SK-N-SH (cell line): Measurements from ENCODE around the gene MAPK11. TPM values are rescaled to one million over a fixed set of nuclear protein-coding genes. Genes with fewer than 3 reads are reported as not detected.

ENCODE experiments used
- CTCF ChIA-PET: fragments of 300-600, 350-600 bp; formaldehyde crosslinking; extraction: SDS; loops from one replicate; lab custom pipeline; 2021; lab: Yijun Ruan, JAX
- POLR2A ChIA-PET: fragments of 350-600 bp; sonication (Branson Sonifier 250); formaldehyde crosslinking; extraction: SDS; loops from one replicate; lab custom pipeline; 2020; ENCODE audit warnings: antibody characterized with exemption, inconsistent platforms; lab: Yijun Ruan, JAX
- DNase-seq: peaks from one replicate; pipeline ENCODE4 v3.0.0; 2012
- H2AFZ ChIP-seq: fragments of 200-600 bp; sonication (generic); 2 replicates; pipeline ENCODE4 v1.8.1; 2016; ENCODE audit warnings: antibody characterized with exemption, mild to moderate bottlenecking, low read depth
- H3F3A ChIP-seq: fragments of 200-600 bp; sonication (generic); replicated peaks from 2 replicates; pipeline ENCODE3; 2016; ENCODE audit warnings: antibody characterized with exemption, mild to moderate bottlenecking; ENCODE audit not compliant: insufficient read depth
- H3K27ac ChIP-seq, 2 experiments: fragments of 200-500 bp in 1 of 2; fragments of 200-600 bp in 1 of 2; sonication (Bioruptor generic) in 1 of 2; sonication (generic), shearing (Covaris generic) in 1 of 2; 2 replicates each; pipeline versions ENCODE4 v1.5.1 to v1.6.1; 2014 to 2016; ENCODE audit warnings: low read depth in 2 of 2, inconsistent platforms in 1 of 2, low read length in 1 of 2, mild to moderate bottlenecking in 1 of 2, mixed read lengths in 1 of 2
- H3K27me3 ChIP-seq: fragments of 200-600 bp; sonication (generic), shearing (Covaris generic); 2 replicates; pipeline ENCODE4 v1.6.1; 2016; ENCODE audit warnings: mixed run types; ENCODE audit not compliant: insufficient read depth
- H3K36me3 ChIP-seq, 2 experiments: fragments of 200-500 bp in 1 of 2; fragments of 200-600 bp in 1 of 2; sonication (Bioruptor generic) in 1 of 2; sonication (generic) in 1 of 2; replicated peaks in 1 of 2; 2 replicates each; pipeline versions ENCODE3 to v1.5.1; 2014 to 2016; ENCODE audit warnings: low read length in 1 of 2, mild to moderate bottlenecking in 1 of 2; ENCODE audit not compliant: insufficient read depth in 2 of 2, control insufficient read depth in 1 of 2
- H3K4me1 ChIP-seq, 2 experiments: fragments of 200-500 bp in 1 of 2; fragments of 200-600 bp in 1 of 2; sonication (Bioruptor generic) in 1 of 2; sonication (generic), shearing (Covaris generic) in 1 of 2; 2 replicates each; pipeline versions ENCODE4 v1.5.1 to v1.6.1; 2014 to 2016; ENCODE audit warnings: low read depth in 1 of 2, low read length in 1 of 2, mixed run types in 1 of 2; ENCODE audit not compliant: insufficient read depth in 2 of 2, control insufficient read depth in 1 of 2
- H3K4me2 ChIP-seq: fragments of 200-600 bp; sonication (generic), shearing (Covaris generic); 2 replicates; pipeline ENCODE4 v1.6.1; 2017; ENCODE audit warnings: mixed run types
- H3K4me3 ChIP-seq, 2 experiments: fragments of 200-500 bp in 1 of 2; fragments of 200-600 bp in 1 of 2; sonication (Bioruptor generic) in 1 of 2; sonication (generic), shearing (Covaris generic) in 1 of 2; 2 replicates each; pipeline versions ENCODE4 v1.5.1 to v1.8.1; 2014 to 2016; ENCODE audit warnings: low read depth in 2 of 2, inconsistent platforms in 1 of 2, low read length in 1 of 2, mild to moderate bottlenecking in 1 of 2, mixed read lengths in 1 of 2, moderate library complexity in 1 of 2
- H3K79me2 ChIP-seq: fragments of 200-600 bp; sonication (generic); 2 replicates; pipeline ENCODE4 v1.8.1; 2017; ENCODE audit warnings: mild to moderate bottlenecking; ENCODE audit not compliant: insufficient read depth
- H3K9ac ChIP-seq: fragments of 200-600 bp; sonication (generic); 2 replicates; pipeline ENCODE4 v1.6.1; 2017; ENCODE audit warnings: mixed run types
- H3K9me2 ChIP-seq: fragments of 200-600 bp; sonication (generic); 2 replicates; pipeline ENCODE4 v1.6.1; 2017; ENCODE audit warnings: mixed run types
- H3K9me3 ChIP-seq: fragments of 200-600 bp; sonication (generic); 2 replicates; pipeline ENCODE4 v1.6.1; 2017; ENCODE audit warnings: mixed run types, mild to moderate bottlenecking, moderate library complexity
- H4K20me1 ChIP-seq: fragments of 200-600 bp; sonication (generic); 2 replicates; pipeline ENCODE4 v1.6.1; 2017; ENCODE audit warnings: mild to moderate bottlenecking, mixed run types; ENCODE audit not compliant: insufficient read depth
- CHD2 ChIP-seq: fragments of 150-350 bp; IDR thresholded peaks from 2 replicates; pipeline ENCODE4 v1.6.1; 2018; ENCODE audit warnings: low read length; ENCODE audit not compliant: partially characterized antibody
- ELF1 ChIP-seq: IDR thresholded peaks from 2 replicates; pipeline ENCODE4 v1.4.0; 2012
- FOXJ3 ChIP-seq: sonication (generic); formaldehyde crosslinking; IDR thresholded peaks from 2 replicates; pipeline ENCODE4 v1.5.1; 2020; ENCODE audit warnings: mild to moderate bottlenecking, missing genetic modification reagents
- GABPA ChIP-seq: IDR thresholded peaks from 2 replicates; pipeline ENCODE4 v1.4.0; 2012; ENCODE audit warnings: low read depth, mild to moderate bottlenecking
- IRF3 ChIP-seq: fragments of 150-350 bp; IDR thresholded peaks from 2 replicates; pipeline ENCODE4 v1.6.1; 2016; ENCODE audit warnings: mild to moderate bottlenecking, low read depth, low read length
- MEF2A ChIP-seq: IDR thresholded peaks from 2 replicates; pipeline ENCODE4 v1.4.0; 2012; ENCODE audit warnings: low read depth, borderline replicate concordance
- MXI1 ChIP-seq: IDR thresholded peaks from 2 replicates; pipeline ENCODE4 v1.6.1; 2012; ENCODE audit warnings: mild to moderate bottlenecking, low read depth, low read length, improper control_type of control experiment
- NFIC ChIP-seq: IDR thresholded peaks from 2 replicates; pipeline ENCODE4 v1.4.0; 2012; ENCODE audit warnings: borderline replicate concordance
- NRF1 ChIP-seq: IDR thresholded peaks from 2 replicates; pipeline ENCODE4 v1.6.1; 2012; ENCODE audit warnings: low read depth, mild to moderate bottlenecking, low read length
- RAD21 ChIP-seq: IDR thresholded peaks from 2 replicates; pipeline ENCODE4 v1.6.1; 2012; ENCODE audit warnings: mild to moderate bottlenecking, low read length
- RXRA ChIP-seq: IDR thresholded peaks from 2 replicates; pipeline ENCODE4 v1.4.0; 2012; ENCODE audit warnings: low read depth, mild to moderate bottlenecking, borderline replicate concordance
- SIN3A ChIP-seq: IDR thresholded peaks from 2 replicates; pipeline ENCODE4 v1.6.1; 2012; ENCODE audit warnings: low read depth, mild to moderate bottlenecking, low read length, moderate library complexity, borderline replicate concordance
- SMC3 ChIP-seq: IDR thresholded peaks from 2 replicates; pipeline ENCODE4 v1.6.1; 2012; ENCODE audit warnings: low read depth, low read length, improper control_type of control experiment
- TAF1 ChIP-seq: IDR thresholded peaks from 2 replicates; pipeline ENCODE4 v1.6.1; 2012; ENCODE audit warnings: low read depth, mild to moderate bottlenecking, low read length, moderate library complexity, borderline replicate concordance
- TCF12 ChIP-seq: IDR thresholded peaks from 2 replicates; pipeline ENCODE4 v1.4.0; 2012
- USF2 ChIP-seq: fragments of 150-350 bp; IDR thresholded peaks from 2 replicates; pipeline ENCODE4 v1.6.1; 2017; ENCODE audit warnings: antibody characterized with exemption, low read length, low read depth, borderline replicate concordance
- YY1 ChIP-seq: IDR thresholded peaks from 2 replicates; pipeline ENCODE4 v1.4.0; 2012; ENCODE audit warnings: low read depth, mild to moderate bottlenecking
- WGBS: methylation state at CpG from one replicate; pipeline ENCODE4 v1.1.6; 2017; ENCODE audit warnings: low lambda C conversion rate; 5-methylcytosine and 5-hydroxymethylcytosine counted together
- polyA plus RNA-seq, 3 experiments: library from polyadenylated mRNA; depleted of rRNA; stranded (reverse); fragments of >200 nt; gene quantifications; 2 replicates each; pipeline ENCODE4 v1.2.3, GENCODE V29; 2012
- TF ChIP-seq, protein P1 (sequence below): IDR thresholded peaks from 2 replicates; pipeline ENCODE4 v1.6.1; 2012; ENCODE audit warnings: mild to moderate bottlenecking, low read depth, low read length, moderate library complexity
- TF ChIP-seq, protein P2 (sequence below): IDR thresholded peaks from 2 replicates; pipeline ENCODE4 v1.4.0; 2012; ENCODE audit warnings: low read depth, borderline replicate concordance
- TF ChIP-seq, protein P3 (sequence below): IDR thresholded peaks from 2 replicates; pipeline ENCODE4; 2012

The MAPK11 gene
- polyA plus RNA-seq, 1 of the 3 experiments (the other 2 are of a cell fraction) = 36.0 TPM

DNA sequence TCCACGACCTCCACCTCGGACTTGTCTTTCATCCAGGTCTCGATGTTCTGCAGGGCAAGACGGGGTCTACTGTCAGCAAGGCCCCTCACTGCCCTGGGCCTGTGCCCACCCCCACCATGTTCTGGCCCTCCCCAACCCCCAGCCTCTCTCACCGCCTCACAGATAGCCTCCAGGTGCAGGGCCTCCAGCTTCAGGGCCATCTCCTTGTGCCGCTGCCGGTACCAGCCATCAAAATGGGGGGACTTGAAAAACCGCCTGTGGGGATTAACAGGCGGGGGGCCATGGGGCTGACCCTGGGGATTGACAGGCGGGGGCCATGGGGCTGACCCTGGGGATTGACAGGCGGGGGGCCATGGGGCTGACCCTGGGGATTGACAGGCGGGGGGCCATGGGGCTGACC lies 42.2 kb upstream of the MAPK11 start:
- ChIA-PET CTCF (interaction anchor here (1.4 kb wide), 1 partner anchor 10 kb away, joined by 4 read pairs; no protein-coding TSS in a partner anchor), POLR2A (no interaction called here)
- Histone ChIP-seq H3K27ac (no peak overlapping the region), H3K9ac (no peak overlapping the region), H3K4me1 (peaks cover 4 to 11% of the 10 kb centered on the region in 2 experiments; a peak in 2 of 4 replicates), H3K36me3 (no peaks in the 10 kb centered on the region), H4K20me1 (no peaks in the 10 kb centered on the region), H2AFZ (no peak overlapping the region), H3K27me3 (no peaks in the 10 kb centered on the region), H3K79me2 (no peaks in the 10 kb centered on the region), H3F3A (peaks cover 7% of the 10 kb centered on the region), H3K4me3 (no peak overlapping the region), H3K4me2 (no peak overlapping the region), H3K9me2 (no peaks in the 10 kb centered on the region), H3K9me3 (no peaks in the 10 kb centered on the region)
- no peak for DNase-seq
- TF ChIP-seq TAF1 (no peak), TCF12 (no peak)
- WGBS = 85% methylated on average over 7 of the region's 12 CpGs

DNA sequence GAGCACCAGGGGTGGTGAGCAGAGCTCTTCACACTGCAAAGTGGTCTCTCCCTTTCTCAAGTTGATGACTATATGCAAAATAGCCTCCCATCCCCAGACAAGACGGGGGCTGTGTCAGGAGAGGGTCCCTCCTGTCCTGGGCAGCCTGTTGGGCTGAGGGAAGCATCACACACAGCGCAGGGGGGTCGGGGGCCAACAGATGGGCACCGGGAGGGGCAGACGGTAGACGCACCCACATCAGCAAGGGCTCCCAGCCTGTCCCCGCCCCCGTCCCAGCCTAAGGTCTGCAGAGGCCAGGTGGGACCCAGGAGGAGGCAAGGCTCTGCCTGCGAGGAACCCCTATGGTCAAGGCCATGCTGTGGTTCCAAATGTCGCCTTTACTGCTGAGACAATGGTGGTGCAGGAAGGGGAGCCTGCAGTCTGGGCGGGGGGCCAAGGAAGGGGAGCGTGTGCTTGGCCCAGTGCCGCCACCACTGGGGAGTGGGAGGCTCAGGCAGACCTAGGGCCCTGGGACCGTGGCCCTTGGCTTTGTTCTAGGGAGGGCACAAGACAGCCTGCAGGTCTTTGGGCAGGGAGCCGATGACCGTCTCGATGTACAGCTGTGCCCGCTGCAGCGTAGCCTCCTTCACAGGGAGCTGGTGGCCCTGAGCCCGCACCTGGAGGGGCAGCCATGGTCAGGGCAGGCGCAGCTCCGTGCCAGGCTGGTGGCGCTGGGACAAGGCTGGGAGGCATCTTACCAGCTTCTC lies 41.6 kb upstream of the MAPK11 start:
- no peak overlapping the region for H3K4me2 ChIP-seq
- POLR2A ChIA-PET = no interaction called here
- no peak overlapping the region for H2AFZ ChIP-seq
- no peaks in the 10 kb centered on the region for H3K36me3 ChIP-seq
- H3K9me3 ChIP-seq = no peaks in the 10 kb centered on the region
- no peaks in the 10 kb centered on the region for H3K9me2 ChIP-seq
- WGBS = 90% methylated on average over 4 of the region's 23 CpGs
- no peaks in the 10 kb centered on the region for H4K20me1 ChIP-seq
- no peak for DNase-seq
- H3K27me3 ChIP-seq = no peaks in the 10 kb centered on the region
- H3K4me1 ChIP-seq = peaks cover 4 to 11% of the 10 kb centered on the region in 2 experiments; a peak in 2 of 4 replicates
- H3K4me3 ChIP-seq = no peak overlapping the region
- TF ChIP-seq SIN3A (no peak), TCF12 (no peak), SMC3 (no peak), TAF1 (no peak), FOXJ3 (CRISPR knock-in tag) (no peak), MEF2A (no peak), NRF1 (no peak), MXI1 (no peak), CHD2 (no peak), NFIC (no peak), GABPA (no peak), RXRA (no peak), RAD21 (no peak), USF2 (no peak), ELF1 (no peak), YY1 (no peak), IRF3 (no peak)
- TF ChIP-seq, protein P1, sequence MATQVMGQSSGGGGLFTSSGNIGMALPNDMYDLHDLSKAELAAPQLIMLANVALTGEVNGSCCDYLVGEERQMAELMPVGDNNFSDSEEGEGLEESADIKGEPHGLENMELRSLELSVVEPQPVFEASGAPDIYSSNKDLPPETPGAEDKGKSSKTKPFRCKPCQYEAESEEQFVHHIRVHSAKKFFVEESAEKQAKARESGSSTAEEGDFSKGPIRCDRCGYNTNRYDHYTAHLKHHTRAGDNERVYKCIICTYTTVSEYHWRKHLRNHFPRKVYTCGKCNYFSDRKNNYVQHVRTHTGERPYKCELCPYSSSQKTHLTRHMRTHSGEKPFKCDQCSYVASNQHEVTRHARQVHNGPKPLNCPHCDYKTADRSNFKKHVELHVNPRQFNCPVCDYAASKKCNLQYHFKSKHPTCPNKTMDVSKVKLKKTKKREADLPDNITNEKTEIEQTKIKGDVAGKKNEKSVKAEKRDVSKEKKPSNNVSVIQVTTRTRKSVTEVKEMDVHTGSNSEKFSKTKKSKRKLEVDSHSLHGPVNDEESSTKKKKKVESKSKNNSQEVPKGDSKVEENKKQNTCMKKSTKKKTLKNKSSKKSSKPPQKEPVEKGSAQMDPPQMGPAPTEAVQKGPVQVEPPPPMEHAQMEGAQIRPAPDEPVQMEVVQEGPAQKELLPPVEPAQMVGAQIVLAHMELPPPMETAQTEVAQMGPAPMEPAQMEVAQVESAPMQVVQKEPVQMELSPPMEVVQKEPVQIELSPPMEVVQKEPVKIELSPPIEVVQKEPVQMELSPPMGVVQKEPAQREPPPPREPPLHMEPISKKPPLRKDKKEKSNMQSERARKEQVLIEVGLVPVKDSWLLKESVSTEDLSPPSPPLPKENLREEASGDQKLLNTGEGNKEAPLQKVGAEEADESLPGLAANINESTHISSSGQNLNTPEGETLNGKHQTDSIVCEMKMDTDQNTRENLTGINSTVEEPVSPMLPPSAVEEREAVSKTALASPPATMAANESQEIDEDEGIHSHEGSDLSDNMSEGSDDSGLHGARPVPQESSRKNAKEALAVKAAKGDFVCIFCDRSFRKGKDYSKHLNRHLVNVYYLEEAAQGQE = no peak
- TF ChIP-seq, protein P2, sequence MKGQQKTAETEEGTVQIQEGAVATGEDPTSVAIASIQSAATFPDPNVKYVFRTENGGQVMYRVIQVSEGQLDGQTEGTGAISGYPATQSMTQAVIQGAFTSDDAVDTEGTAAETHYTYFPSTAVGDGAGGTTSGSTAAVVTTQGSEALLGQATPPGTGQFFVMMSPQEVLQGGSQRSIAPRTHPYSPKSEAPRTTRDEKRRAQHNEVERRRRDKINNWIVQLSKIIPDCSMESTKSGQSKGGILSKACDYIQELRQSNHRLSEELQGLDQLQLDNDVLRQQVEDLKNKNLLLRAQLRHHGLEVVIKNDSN = no peak
- TF ChIP-seq, protein P3, sequence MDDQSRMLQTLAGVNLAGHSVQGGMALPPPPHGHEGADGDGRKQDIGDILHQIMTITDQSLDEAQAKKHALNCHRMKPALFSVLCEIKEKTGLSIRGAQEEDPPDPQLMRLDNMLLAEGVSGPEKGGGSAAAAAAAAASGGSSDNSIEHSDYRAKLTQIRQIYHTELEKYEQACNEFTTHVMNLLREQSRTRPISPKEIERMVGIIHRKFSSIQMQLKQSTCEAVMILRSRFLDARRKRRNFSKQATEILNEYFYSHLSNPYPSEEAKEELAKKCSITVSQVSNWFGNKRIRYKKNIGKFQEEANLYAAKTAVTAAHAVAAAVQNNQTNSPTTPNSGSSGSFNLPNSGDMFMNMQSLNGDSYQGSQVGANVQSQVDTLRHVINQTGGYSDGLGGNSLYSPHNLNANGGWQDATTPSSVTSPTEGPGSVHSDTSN = no peak
- no peak overlapping the region for H3K9ac ChIP-seq
- H3K27ac ChIP-seq = no peak overlapping the region
- peaks cover 10% of the 10 kb centered on the region for H3F3A ChIP-seq
- H3K79me2 ChIP-seq = peaks cover 2% of the 10 kb centered on the region
- CTCF ChIA-PET = interaction anchor here (1.4 to 2.2 kb wide), 2 partner anchors 9 to 35 kb away, joined by 4 to 7 read pairs; no protein-coding TSS in a partner anchor
